Stomach smooth muscle (tissue), 2 donors: ENCODE measurements around the gene PCSK2.

ENCODE experiments used
- H3K27ac ChIP-seq: one replicate; pipeline ENCODE4 v1.7.0; 2013; ENCODE audit warnings: mild to moderate bottlenecking, low read length, inconsistent platforms
- H3K27me3 ChIP-seq, 2 donors: one replicate each; pipeline ENCODE4 v1.7.0; 2013; ENCODE audit warnings: low read length in 2 of 2; ENCODE audit not compliant: insufficient read depth in 2 of 2, control insufficient read depth in 1 of 2
- H3K36me3 ChIP-seq, 2 donors: one replicate each; pipeline ENCODE4 v1.7.0; 2013; ENCODE audit warnings: low read length in 2 of 2; ENCODE audit not compliant: control insufficient read depth in 2 of 2, insufficient read depth in 2 of 2
- H3K4me1 ChIP-seq: one replicate; pipeline ENCODE4 v1.7.0; 2013; ENCODE audit warnings: low read length; ENCODE audit not compliant: control insufficient read depth, insufficient read depth
- H3K4me3 ChIP-seq, 2 donors: one replicate each; pipeline ENCODE4 v1.7.0; 2013; ENCODE audit warnings: low read length in 2 of 2
- H3K9ac ChIP-seq, 2 donors: one replicate each; pipeline ENCODE4 v1.7.0; 2013; ENCODE audit warnings: low read length in 2 of 2, mild to moderate bottlenecking in 1 of 2
- H3K9me3 ChIP-seq, 2 donors: one replicate each; pipeline ENCODE4 v1.7.0; 2013; ENCODE audit warnings: low read length in 2 of 2; ENCODE audit not compliant: control insufficient read depth in 2 of 2
- donor health status: healthy.
- donor health status: Pancreatic carcinoma.

The PCSK2 gene

DNA sequence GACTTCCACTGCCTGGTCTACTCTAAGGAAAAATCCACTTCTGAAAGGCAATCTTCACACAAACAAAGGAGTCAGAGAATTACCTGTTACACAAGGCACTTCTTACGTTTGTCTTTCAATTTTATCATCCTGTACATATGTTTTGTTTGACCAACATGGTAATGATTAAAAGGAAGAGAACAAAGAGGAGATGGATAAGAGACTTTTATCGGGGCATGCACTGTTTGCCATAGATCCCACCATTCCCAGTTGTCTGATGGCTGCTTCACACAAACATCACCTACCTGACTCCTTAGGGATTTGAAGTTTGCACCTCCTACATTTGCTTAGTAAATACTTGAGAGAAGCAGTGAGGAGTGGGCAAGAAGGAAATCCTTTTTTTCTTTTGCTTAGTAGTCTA is 217.3 kb downstream of the PCSK2 start:
- Histone ChIP-seq H3K4me3 (no peak overlapping the region), H3K27ac (no peak overlapping the region), H3K9me3 (peaks cover 4 to 7% of the 10 kb centered on the region in 2 donors), H3K4me1 (no peaks in the 10 kb centered on the region), H3K27me3 (peaks cover 0 to 12% of the 10 kb centered on the region in 2 donors), H3K9ac (no peak overlapping the region), H3K36me3 (no peaks in the 10 kb centered on the region)

DNA sequence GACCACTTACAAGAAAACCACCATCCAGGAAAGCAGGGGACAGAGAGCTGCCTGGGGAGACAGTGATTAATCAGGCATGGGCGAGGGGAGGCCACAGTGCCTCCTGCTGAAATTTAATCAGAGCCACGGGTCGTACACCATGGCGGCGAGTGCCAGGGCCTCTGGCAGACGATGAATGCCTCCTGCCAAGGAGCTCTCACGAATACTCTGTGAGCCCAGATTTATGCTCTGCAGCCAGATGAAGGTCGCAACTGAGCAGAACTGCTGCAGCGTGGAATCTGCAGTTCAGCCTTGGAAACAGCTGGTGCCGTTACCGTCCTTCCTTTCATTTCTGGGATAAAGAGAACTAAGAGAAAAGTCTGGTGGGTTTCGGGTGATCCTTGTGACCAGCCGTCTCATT is 218.7 kb downstream of the PCSK2 start:
- H3K4me1 ChIP-seq: no peaks in the 10 kb centered on the region
- H3K4me3 ChIP-seq: no peak overlapping the region
- H3K27me3 ChIP-seq: peaks cover 0 to 12% of the 10 kb centered on the region in 2 donors
- no peaks in the 10 kb centered on the region for H3K36me3 ChIP-seq
- H3K9ac ChIP-seq: no peak overlapping the region
- H3K27ac ChIP-seq: no peak overlapping the region
- peaks cover 4 to 7% of the 10 kb centered on the region in 2 donors for H3K9me3 ChIP-seq

GRCh38 chr20:17446171-17446570 is 219.3 kb downstream of the PCSK2 start:
- H3K4me1 ChIP-seq: no peaks in the 10 kb centered on the region
- no peak overlapping the region for H3K27ac ChIP-seq
- H3K4me3 ChIP-seq: no peak overlapping the region
- H3K9me3 ChIP-seq: peaks cover 6 to 7% of the 10 kb centered on the region in 2 donors
- no peak overlapping the region for H3K9ac ChIP-seq
- no peaks in the 10 kb centered on the region for H3K36me3 ChIP-seq
- peaks cover 0 to 12% of the 10 kb centered on the region in 2 donors for H3K27me3 ChIP-seq

GRCh38 chr20:17448071-17448470 is 221.2 kb downstream of the PCSK2 start:
- Histone ChIP-seq H3K36me3 (no peaks in the 10 kb centered on the region), H3K27me3 (peaks cover 0 to 7% of the 10 kb centered on the region in 2 donors), H3K27ac (no peak overlapping the region), H3K9ac (no peak overlapping the region), H3K9me3 (peaks cover 0 to 3% of the 10 kb centered on the region in 2 donors), H3K4me1 (no peaks in the 10 kb centered on the region), H3K4me3 (no peak overlapping the region)

DNA sequence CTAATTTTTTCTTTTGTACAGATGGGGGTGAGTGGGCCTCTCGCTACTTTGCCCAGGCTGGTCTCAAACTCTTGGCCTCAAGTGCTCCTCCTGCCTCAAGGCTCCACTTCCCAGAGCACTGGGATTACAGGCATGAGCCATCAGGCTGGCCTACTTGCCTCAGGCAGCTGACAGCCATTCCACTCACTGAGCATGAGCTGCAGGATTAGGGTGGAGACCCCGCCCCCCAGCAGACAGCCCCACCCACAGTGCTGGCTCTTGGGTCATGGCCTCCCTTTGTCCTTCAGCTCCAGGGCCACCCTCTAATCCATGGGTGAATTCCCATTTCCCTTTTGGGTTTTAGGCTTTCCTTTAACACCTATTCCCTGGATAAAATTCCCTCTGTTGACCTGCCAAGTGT is 222.2 kb downstream of the PCSK2 start:
- Histone ChIP-seq H3K27me3 (peaks cover 0 to 5% of the 10 kb centered on the region in 2 donors), H3K9me3 (peaks cover 0 to 3% of the 10 kb centered on the region in 2 donors), H3K27ac (no peak overlapping the region), H3K4me1 (no peaks in the 10 kb centered on the region), H3K9ac (no peak overlapping the region), H3K4me3 (no peak overlapping the region), H3K36me3 (no peaks in the 10 kb centered on the region)

GRCh38 chr20:17452441-17452840 is 225.6 kb downstream of the PCSK2 start:
- Histone ChIP-seq H3K27ac (no peak overlapping the region), H3K9me3 (peaks cover 0 to 3% of the 10 kb centered on the region in 2 donors), H3K9ac (no peak overlapping the region), H3K4me3 (no peak overlapping the region), H3K4me1 (no peaks in the 10 kb centered on the region), H3K27me3 (peaks cover 3 to 10% of the 10 kb centered on the region in 2 donors), H3K36me3 (no peaks in the 10 kb centered on the region)

GRCh38 chr20:17453592-17453991 is 226.8 kb downstream of the PCSK2 start:
- no peak overlapping the region for H3K4me3 ChIP-seq
- no peak overlapping the region for H3K9ac ChIP-seq
- H3K9me3 ChIP-seq: peaks cover 0 to 3% of the 10 kb centered on the region in 2 donors
- peaks cover 3 to 10% of the 10 kb centered on the region in 2 donors for H3K27me3 ChIP-seq
- H3K27ac ChIP-seq: no peak overlapping the region
- H3K4me1 ChIP-seq: no peaks in the 10 kb centered on the region
- H3K36me3 ChIP-seq: no peaks in the 10 kb centered on the region

GRCh38 chr20:17456279-17456678 is 229.4 kb downstream of the PCSK2 start:
- Histone ChIP-seq H3K4me3 (no peak overlapping the region), H3K4me1 (no peaks in the 10 kb centered on the region), H3K27me3 (peaks cover 3 to 10% of the 10 kb centered on the region in 2 donors), H3K9ac (no peak overlapping the region), H3K27ac (no peak overlapping the region), H3K36me3 (no peaks in the 10 kb centered on the region), H3K9me3 (peaks cover 0 to under 1% of the 10 kb centered on the region in 2 donors)

DNA sequence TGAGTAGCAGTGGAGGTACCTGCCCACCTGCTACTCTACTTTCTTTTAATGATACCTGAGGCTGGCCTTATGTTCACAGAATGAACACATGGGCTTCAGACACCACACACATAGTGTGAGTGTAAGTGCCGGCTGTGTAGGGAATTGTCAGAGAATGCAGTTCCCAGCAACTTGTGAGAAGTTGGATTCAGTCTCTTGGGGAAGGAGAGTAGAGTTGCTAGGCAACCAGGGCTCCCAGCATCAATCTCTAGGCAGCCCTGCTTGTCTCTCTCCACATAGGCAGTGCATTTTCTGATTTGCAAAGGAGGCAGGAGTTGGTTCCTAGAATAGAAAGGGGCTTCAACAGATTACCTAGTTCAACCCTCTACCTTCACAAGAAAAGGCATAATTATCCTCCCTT is 230.2 kb downstream of the PCSK2 start:
- H3K27me3 ChIP-seq: peaks cover 3 to 10% of the 10 kb centered on the region in 2 donors
- no peak overlapping the region for H3K27ac ChIP-seq
- no peak overlapping the region for H3K9ac ChIP-seq
- no peaks in the 10 kb centered on the region for H3K36me3 ChIP-seq
- H3K4me1 ChIP-seq: no peaks in the 10 kb centered on the region
- no peak overlapping the region for H3K4me3 ChIP-seq
- no peaks in the 10 kb centered on the region for H3K9me3 ChIP-seq

DNA sequence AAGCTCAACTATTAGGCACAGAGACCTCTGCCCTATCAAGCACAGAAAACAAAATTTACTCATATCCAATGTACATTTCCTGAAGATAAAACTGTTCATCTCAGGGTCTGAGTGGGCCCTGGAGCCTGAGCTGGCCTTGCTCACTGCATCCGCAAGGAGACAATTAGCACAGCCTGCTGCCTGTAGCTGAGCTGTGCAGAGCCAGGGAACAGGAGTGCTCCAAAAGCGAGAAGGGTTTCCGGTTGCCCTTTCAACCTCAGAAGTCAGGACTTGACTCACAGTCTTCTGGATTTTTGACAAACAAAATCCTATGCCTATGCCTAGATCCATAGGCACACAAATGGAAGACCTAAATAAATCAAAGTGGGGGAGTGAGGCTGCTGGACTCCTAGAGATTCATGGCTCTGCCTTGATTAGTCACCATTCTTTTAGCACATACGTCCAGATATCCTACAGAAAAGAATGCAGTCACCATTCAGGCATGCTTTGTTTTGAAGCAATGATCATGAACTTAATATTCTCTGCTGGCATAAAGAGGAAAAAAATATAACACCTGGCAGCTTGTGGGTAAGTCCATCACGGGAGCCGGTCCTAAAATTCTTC is 230.8 kb downstream of the PCSK2 start:
- no peaks in the 10 kb centered on the region for H3K36me3 ChIP-seq
- H3K27me3 ChIP-seq: peaks cover 3 to 10% of the 10 kb centered on the region in 2 donors
- no peak overlapping the region for H3K4me3 ChIP-seq
- no peaks in the 10 kb centered on the region for H3K4me1 ChIP-seq
- H3K9me3 ChIP-seq: no peaks in the 10 kb centered on the region
- H3K27ac ChIP-seq: no peak overlapping the region
- H3K9ac ChIP-seq: no peak overlapping the region

DNA sequence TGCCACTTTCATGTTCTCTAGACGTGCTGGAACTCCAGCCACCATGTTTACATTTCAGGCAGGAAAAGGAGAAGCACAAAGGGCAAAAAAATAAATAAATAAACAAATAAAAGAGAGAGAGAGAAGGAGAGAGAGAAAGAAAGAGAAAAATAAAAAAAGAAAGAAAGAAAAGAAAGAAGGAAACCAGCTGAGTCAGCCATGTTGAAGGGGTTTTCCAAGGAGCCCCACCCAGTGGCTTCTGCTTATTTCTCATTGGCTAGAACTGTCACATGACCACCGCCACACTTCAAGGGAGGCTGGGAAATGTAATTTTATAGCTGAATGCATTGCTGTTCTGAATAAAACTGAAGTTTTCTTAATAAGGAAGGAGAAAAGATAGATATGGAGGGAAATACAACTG is 233.3 kb downstream of the PCSK2 start:
- H3K36me3 ChIP-seq: no peaks in the 10 kb centered on the region
- H3K27ac ChIP-seq: no peak overlapping the region
- no peaks in the 10 kb centered on the region for H3K4me1 ChIP-seq
- no peak overlapping the region for H3K4me3 ChIP-seq
- H3K27me3 ChIP-seq: peaks cover 3 to 5% of the 10 kb centered on the region in 2 donors
- H3K9ac ChIP-seq: no peak overlapping the region
- H3K9me3 ChIP-seq: no peaks in the 10 kb centered on the region
